ENCODE data around the gene CPVL.

The CPVL gene

DNA sequence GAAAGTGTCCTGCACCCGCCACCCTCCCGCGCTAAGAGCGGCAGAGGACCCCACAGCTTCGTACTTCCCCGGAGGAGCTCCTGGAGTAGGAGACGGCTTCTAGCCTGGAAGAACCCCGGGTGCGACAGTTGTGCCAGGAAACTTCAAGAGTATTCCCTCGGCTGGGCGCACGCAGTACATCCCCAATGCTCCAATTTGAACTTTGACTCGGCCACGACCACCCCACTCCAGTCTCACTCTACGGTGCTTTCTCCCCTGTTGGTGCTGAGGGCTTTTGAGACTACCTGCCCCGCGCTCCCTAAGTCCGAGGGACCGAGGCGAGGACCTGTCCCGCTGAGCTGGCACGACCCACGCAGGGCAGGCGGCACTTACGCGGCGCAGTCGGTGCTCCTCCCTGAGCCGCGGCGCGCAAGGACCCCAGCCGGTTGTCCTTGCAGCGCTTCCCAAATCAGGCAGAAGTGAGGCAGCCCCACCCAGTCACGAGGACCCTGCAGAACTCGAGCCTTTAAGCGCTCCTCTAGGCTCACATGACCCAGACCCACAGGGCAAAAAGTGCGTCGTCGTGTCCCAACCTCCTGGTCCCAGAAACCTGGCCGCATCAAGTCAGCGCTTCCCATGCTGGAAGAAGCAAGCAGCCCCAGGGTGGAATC lies at the start of gene CPVL:
TSS of gene CPVL (minus strand) at position 481 of the 650 bp plus-strand sequence. CDS start 25,476 bp downstream, outside the sequence.
- no peak for DNase-seq (ENCODE audit: low read depth in 2 of 2)

GRCh38 chr7:29194594-29195427 lies 48.5 kb upstream of the CPVL start, which contains the start of gene CHN2:
CHN2 (plus strand) TSS chr7:29194775.
- DNase-seq (ENCODE audit: low read depth in 2 of 2): peak; percentile 28 to 32

DNA sequence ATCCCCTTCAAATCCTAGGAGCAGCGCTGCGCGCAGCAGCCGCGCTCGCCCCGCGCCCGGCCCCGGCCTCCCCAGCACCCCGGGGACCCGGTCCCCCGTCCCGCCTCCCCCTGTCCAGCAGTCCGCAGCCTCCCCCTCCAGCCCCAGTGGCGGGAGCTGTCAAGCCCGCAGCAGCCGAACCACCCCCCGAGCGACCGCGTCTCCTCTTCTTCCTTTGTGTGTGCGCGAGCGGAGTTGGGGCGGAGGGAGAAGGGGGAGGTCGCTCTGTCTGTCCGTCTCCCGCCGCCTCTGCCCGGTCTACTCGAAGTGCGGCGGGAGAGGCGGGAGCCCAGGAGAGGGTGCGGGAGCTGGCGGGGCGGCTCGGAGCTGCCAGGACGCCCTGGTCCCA lies 47.9 kb upstream of the CPVL start:
- no peak for DNase-seq (ENCODE audit: low read depth in 2 of 2)

DNA sequence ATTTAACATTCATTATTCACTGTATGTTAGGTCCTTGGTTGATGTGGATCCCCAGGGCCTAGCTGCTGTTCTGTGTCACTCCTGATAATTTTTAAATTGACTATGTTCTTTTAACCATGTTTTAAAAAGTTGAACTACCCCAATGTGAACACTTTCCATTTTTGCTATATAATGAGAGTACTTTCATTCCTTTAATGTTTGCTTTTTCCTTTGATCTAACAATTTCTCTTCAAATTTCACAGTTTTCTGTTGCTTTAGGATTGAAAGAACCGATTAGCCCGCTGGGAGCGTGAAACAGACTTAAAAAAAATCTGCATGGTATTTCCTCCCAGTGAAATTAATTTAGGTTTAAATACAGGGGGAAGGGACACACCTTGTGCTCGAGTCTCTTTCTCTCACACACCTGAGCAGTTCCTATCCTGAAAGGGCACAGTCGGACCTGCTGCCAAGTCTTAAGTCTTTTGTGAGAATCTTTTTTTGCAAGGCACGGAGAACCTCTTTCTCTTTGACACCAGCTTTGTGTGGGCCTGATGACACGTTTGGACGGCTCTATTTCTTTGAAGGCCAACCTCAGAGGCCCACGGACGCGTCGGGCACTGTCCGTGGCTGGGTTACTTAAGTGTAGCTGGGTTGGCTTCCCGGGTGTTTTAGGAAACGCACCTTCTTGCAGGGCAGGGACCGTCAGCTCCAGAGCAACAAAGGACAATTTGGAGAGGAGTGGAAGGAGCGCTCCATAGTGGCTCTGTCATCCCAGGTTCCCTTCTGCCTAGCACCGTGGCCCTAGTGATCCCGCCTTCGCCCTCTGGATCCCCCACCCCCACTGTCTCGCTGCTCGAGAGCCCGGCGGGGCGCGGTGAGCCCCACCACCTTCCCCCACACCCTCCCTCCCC lies 47.2 kb upstream of the CPVL start:
- no peak for DNase-seq (ENCODE audit: low read depth in 2 of 2)

DNA sequence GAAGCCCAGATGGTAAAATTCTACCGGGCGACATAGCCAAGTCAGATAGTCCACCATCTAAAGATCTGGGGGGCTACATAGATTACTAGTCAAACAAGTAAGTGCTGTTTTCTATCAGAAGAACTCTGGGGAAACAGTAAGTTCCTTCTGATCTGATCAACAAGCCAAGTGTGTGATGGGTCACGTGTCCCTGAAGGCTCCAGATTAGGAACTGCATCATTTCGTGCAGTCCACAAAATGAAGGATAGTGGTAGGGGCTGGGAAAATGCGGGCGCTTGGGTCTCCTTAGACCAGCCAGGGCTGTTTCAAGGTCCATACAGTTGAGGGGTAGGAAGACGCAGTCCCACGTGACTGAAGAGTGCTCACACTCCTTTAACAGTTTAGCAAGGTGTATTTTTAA lies 46.5 kb upstream of the CPVL start:
- no peak for DNase-seq (ENCODE audit: low read depth in 2 of 2)

- no peak for DNase-seq (ENCODE audit: low read depth in 2 of 2)
Measured at GRCh38 chr7:29192323-29192722, 46.0 kb upstream of the CPVL start.

DNA sequence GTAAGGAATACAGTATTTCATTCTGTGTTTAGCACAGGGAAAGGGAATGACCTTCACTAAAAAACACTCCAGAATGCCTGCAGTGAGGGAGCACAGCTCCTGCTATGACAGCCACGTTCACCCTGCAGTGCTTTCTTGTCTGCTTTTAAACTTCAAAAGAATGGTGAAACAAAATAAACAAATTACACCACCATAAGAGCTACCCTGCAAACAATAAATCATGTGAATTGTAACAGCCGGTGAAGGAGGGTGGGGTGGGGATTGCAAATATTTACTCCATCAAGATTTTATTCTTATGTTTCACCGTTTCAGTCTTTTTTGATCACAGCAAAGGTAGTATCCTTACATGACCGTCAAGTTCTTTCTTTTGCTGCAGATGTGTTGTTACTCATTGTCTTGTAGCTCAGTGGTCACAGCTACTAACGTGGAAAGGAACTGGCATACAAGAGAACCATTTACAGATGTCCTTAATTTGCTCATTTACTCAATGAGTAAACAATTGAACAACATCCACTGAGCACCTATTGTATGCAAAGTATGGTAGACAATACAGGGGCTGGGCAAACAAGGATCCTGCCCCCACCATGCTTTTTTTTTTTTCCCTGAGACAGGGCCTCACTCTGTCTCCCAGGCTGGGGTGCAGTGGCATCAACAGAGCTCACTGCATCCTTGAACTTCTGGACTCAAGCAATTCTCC lies 44.2 kb upstream of the CPVL start:
- no peak for DNase-seq (ENCODE audit: low read depth in 2 of 2)

DNA sequence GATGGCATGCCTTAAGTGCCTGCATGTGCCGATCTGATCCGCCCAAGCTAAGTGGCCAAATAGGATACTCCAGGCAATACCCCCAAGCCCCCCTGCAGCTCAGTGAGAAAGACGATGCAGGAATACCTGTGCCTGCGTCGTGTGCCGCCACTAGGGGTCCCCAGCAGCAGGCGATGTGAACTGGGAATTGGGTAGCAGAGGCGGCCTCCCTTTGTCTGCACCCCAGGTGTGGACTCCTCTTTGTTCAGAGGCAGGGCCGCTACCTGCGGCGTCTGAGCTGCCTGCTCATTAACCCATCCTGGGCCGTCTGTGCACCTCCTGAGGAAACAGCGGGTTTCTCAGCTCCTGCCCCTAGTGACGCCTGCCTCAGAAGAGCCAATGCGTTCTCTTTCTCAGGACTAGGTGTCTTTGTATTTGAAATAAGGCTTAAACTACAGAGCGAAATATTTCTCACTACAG lies 43.4 kb upstream of the CPVL start:
- DNase-seq (ENCODE audit: low read depth in 2 of 2): peak; percentile 16 to 29

GRCh38 chr7:29185613-29186012 lies 39.3 kb upstream of the CPVL start:
- DNase-seq (ENCODE audit: low read depth in 2 of 2): no peak

DNA sequence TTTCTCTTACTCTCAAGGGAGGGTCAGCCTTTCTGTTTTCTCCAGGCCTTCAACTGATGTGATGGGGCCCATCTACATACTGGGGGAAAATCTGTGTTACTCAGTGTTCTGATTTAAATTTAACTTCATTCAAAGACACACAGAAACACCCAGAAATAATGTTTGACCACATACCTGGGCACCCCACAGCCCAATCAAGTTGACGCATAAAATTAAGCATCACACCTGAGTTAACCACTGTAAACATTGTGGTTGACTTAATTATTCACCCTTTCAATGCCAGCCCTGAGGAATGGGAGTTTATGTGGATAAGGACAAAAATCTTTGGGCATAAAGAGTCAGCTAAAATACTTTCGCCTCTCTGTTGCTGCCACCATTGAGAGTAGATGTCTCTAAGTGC lies 38.3 kb upstream of the CPVL start:
- no peak for DNase-seq (ENCODE audit: low read depth in 2 of 2)

- no peak for DNase-seq (ENCODE audit: low read depth in 2 of 2)
Measured at GRCh38 chr7:29179115-29179514, 32.8 kb upstream of the CPVL start.

GRCh38 chr7:29177963-29178600 lies 31.7 kb upstream of the CPVL start:
- DNase-seq (ENCODE audit: low read depth in 2 of 2): no peak

DNA sequence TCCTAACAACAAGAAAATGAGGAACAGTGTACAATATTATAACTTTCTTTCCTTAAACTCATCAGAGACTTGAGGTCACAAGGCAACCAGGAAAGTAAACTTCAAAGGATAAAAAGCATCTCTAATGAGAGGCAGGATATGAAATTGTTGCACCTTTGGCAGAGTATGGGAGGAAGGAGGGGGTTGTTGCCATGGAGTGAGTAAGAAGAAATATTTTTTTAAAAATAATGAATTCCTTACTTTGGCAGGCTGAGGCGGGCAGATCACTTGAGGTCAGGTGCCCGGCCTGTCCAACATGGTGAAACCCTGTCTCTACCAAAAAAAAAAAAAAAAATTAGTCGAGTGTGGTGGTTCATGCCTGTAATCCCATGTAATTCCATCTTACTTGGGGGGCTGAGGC lies 27.1 kb upstream of the CPVL start:
- no peak for DNase-seq (ENCODE audit: low read depth in 2 of 2)

GRCh38 chr7:29170781-29171180 lies 24.4 kb upstream of the CPVL start:
- no peak for DNase-seq (ENCODE audit: low read depth in 2 of 2)

DNA sequence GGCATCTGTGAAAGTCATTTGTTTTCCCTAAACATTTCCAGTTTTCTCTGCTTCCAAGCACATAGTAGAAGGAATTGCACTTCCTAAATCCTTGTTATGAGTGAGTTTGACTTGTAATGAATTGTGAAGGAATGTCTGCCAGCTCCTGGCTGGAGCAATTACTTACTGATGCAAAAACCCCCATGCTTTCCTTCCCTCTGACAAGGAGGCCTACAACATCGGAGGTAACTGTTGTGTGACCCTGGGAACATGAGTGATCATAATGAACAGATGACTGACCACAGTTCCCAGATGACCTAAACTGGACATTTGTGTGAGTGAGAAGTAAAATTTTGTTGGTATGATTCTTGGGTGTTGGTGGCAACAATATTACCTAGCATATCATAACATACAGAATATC lies 21.4 kb upstream of the CPVL start:
- no peak for DNase-seq (ENCODE audit: low read depth in 2 of 2)

GRCh38 chr7:29163854-29164253 lies 17.5 kb upstream of the CPVL start:
- DNase-seq (ENCODE audit: low read depth in 2 of 2): no peak

- no peak for DNase-seq (ENCODE audit: low read depth in 2 of 2)
Measured at GRCh38 chr7:29162577-29162976, 16.2 kb upstream of the CPVL start.

GRCh38 chr7:29161231-29161630 lies 14.9 kb upstream of the CPVL start:
- no peak for DNase-seq (ENCODE audit: low read depth in 2 of 2)

GRCh38 chr7:29160080-29160479 lies 13.7 kb upstream of the CPVL start:
- DNase-seq (ENCODE audit: low read depth in 2 of 2): no peak

- DNase-seq (ENCODE audit: low read depth in 2 of 2): no peak
Measured at GRCh38 chr7:29158795-29159423, 12.6 kb upstream of the CPVL start.
